Dermis blood vessel endothelial cell (primary cell): ENCODE results near the gene LRRC45. TPM values are rescaled to one million over a fixed set of nuclear protein-coding genes. Genes with fewer than 3 reads are reported as not detected.

ENCODE experiments used
- DNase-seq: peaks from one replicate; pipeline ENCODE4 v3.0.0; 2010
- total RNA-seq: library from RNA; depleted of rRNA; stranded (reverse); fragments of >200 nt; gene quantifications from 2 replicates; pipeline ENCODE4 v1.2.3, GENCODE V29; 2014

LRRC45 gene
- total RNA-seq, 1 donor from 2014 or later: 15.1 TPM

- no peak for DNase-seq
Observed at GRCh38 chr17:82053130-82053529, 30.0 kb downstream of the LRRC45 start.

- DNase-seq: no peak
Observed at GRCh38 chr17:82053556-82054263, 30.6 kb downstream of the LRRC45 start.

- no peak for DNase-seq
Observed at GRCh38 chr17:82054351-82055022, 31.4 kb downstream of the LRRC45 start.

GRCh38 chr17:82055023-82055964, 32.2 kb downstream of the LRRC45 start:
- DNase-seq: no peak

- no peak for DNase-seq
Observed at GRCh38 chr17:82055965-82056728, 33.0 kb downstream of the LRRC45 start.

- DNase-seq: no peak
Observed at GRCh38 chr17:82056729-82057621, 33.9 kb downstream of the LRRC45 start.

- DNase-seq: no peak
Observed at GRCh38 chr17:82058230-82058854, 35.2 kb downstream of the LRRC45 start.

- no peak for DNase-seq
Observed at GRCh38 chr17:82058855-82059249, 35.7 kb downstream of the LRRC45 start.

GRCh38 chr17:82059272-82060000, 36.3 kb downstream of the LRRC45 start:
- no peak for DNase-seq

- no peak for DNase-seq
Observed at GRCh38 chr17:82060001-82060380, 36.9 kb downstream of the LRRC45 start.

GRCh38 chr17:82060614-82061013, 37.5 kb downstream of the LRRC45 start:
- DNase-seq: no peak

GRCh38 chr17:82061047-82061925, 38.2 kb downstream of the LRRC45 start:
- no peak for DNase-seq

- no peak for DNase-seq
Observed at GRCh38 chr17:82062076-82062983, 39.2 kb downstream of the LRRC45 start.

- no peak for DNase-seq
Observed at GRCh38 chr17:82062984-82063368, 39.9 kb downstream of the LRRC45 start.

GRCh38 chr17:82063424-82064415, 40.6 kb downstream of the LRRC45 start:
- no peak for DNase-seq

- no peak for DNase-seq
Observed at GRCh38 chr17:82064433-82065192, 41.5 kb downstream of the LRRC45 start.
